GM19455 (cell line): Measurements from ENCODE around the gene CBL.
"Not testable (repeated sequence)": the region's sequence is repeated elsewhere in the genome, so short reads cannot be mapped to it uniquely, and the experiment has no call there.

Experiments used
- ATAC-seq: cut with Tn5 transposase; IDR thresholded peaks from one replicate; pipeline ENCODE4 v1.9.1; 2021; ENCODE audit not compliant: unreplicated experiment

CBL gene

GRCh38 chr11:119205574-119206510, at the start of gene CBL:
TSS of gene CBL (plus strand) at chr11:119206339. CDS start at chr11:119206418, 79 bp downstream.
- peak; percentile 77 for ATAC-seq

GRCh38 chr11:119156496-119156895, 49.6 kb upstream of the CBL start:
- no peak for ATAC-seq

- ATAC-seq = no peak
Observed at GRCh38 chr11:119157063-119157462, 49.1 kb upstream of the CBL start.

- ATAC-seq = no peak
Observed at GRCh38 chr11:119158467-119158866, 47.7 kb upstream of the CBL start.

GRCh38 chr11:119160151-119160550, 46.0 kb upstream of the CBL start:
- ATAC-seq = no peak

GRCh38 chr11:119161871-119162270, 44.3 kb upstream of the CBL start:
- ATAC-seq = no peak

- no peak for ATAC-seq
Observed at GRCh38 chr11:119166368-119167076, 39.6 kb upstream of the CBL start.

GRCh38 chr11:119167077-119167458, 39.1 kb upstream of the CBL start:
- ATAC-seq = not testable (repeated sequence)

- ATAC-seq = no peak
Observed at GRCh38 chr11:119167933-119168332, 38.2 kb upstream of the CBL start.

GRCh38 chr11:119168471-119169281, 37.5 kb upstream of the CBL start, which contains the start of gene NLRX1:
TSS of gene NLRX1 (plus strand) at chr11:119168725. CDS start at chr11:119171404, 2,679 bp downstream.
- peak; percentile 88 for ATAC-seq

GRCh38 chr11:119169282-119169719, 36.8 kb upstream of the CBL start:
- peak; percentile 19 for ATAC-seq

- no peak for ATAC-seq
Observed at GRCh38 chr11:119172513-119172912, 33.6 kb upstream of the CBL start.

- ATAC-seq = no peak
Observed at GRCh38 chr11:119173453-119173852, 32.7 kb upstream of the CBL start.

GRCh38 chr11:119175493-119176077, 30.6 kb upstream of the CBL start:
- no peak for ATAC-seq

- no peak for ATAC-seq
Observed at GRCh38 chr11:119178166-119178680, 27.9 kb upstream of the CBL start.

GRCh38 chr11:119179342-119179741, 26.8 kb upstream of the CBL start:
- no peak for ATAC-seq

- no peak for ATAC-seq
Observed at GRCh38 chr11:119179983-119180382, 26.2 kb upstream of the CBL start.

GRCh38 chr11:119180729-119181676, 25.1 kb upstream of the CBL start:
- ATAC-seq = no peak

- no peak for ATAC-seq
Observed at GRCh38 chr11:119181677-119182412, 24.3 kb upstream of the CBL start.
